UCSD-AML1 (cell line): ENCODE measurements around the gene NYNRIN.
"Not testable (repeated sequence)": the region's sequence is repeated elsewhere in the genome, so short reads cannot be mapped to it uniquely, and the experiment has no call there.

Experiments
- DNase-seq: peaks from one replicate; lab custom pipeline; 2025; ENCODE audit not compliant: unreplicated experiment; lab: John Stamatoyannopoulos, UW

NYNRIN gene

DNA sequence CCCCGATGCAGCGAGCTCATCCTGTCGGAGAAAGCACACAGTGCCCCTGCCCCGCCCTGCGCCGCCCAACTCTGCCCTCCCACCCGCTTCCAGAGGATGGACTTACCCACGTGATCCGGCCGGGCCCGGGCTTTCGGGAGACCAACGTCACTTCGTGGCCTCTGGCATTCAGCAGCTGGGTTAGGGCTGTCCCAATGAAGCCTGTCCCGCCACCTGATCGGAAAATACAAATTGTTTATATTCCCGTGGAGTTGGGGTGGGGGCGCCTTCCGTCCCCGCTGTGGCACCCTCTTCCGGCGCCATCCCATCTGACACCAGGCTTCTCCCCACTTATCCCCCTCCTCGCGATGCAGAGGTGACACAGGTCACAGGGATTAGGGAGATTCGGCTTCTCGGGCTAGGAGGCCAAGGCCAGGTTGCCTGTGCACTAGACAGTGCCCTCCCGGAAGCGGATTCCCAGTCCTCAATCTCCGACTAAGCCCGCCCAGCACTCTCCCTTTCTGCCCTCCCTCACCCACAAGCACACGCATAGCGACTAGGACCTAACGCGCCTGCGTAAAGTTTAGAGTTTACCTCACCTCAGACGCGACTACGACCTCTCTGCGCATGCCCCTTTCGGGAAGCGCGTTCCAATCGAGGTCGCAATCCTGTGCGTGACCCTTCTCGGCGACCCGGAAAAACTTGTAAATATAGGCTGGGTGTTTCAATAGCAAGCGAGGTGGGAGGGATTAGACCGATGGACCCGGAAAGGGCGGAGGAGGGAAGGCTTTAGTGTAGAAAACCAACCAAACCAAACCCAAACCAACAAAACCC is 43.6 kb downstream of the NYNRIN start, which contains the start of gene SDR39U1:
Gene SDR39U1 (minus strand): TSS at position 537 of the 813 bp plus-strand sequence. CDS start 7 bp downstream, at position 530.
- DNase-seq, result peak; percentile 96

DNA sequence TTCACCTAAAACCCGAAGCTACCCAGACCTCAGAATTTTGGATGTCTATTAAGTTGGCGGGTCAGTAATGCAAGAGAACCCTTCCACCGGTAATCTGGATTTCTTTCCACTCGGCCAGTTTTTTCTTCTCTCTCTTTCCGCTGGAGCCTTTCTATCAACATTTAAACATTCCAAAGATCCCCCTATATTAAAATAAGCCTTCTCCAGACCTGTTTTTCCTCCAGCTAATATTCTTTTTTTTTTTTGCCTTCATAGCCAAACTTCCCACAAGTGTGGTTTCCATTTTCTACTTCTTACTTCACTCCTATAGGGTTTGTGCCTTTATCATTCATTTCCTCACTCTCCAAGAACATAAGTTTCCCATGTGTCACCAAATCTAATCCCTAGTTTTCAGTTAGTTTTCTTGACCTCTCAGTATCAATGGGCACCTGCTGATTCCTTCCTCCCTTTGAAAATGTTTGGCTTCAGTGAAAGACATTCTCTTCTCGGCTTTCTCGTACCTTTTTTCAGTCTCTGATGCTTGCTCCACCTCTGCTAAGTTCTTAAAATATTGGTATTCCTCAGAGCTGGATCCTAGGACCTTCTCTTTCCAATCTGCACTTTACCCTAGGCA is 44.4 kb downstream of the NYNRIN start:
- no peak for DNase-seq

DNA sequence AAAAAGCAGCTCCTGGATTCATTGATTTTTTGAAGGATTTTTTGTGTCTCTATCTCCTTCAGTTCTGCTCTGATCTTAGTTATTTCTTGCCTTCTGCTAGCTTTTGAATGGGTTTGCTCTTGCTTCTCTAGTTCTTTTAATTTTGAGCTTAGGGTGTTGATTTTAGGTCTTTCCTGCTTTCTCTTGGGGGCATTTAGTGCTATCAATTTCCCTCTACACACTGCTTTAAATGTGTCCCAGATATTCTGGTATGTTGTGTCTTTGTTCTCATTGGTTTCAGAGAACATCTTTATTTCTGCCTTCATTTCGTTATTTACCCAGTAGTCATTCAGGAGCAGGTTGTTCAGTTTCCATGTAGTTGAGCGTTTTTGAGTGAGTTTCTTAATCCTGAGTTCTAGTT is 52.0 kb downstream of the NYNRIN start:
- not testable (repeated sequence) for DNase-seq

- no peak for DNase-seq
Observed at GRCh38 chr14:24456980-24457379, 58.2 kb downstream of the NYNRIN start.

GRCh38 chr14:24458736-24459135 is 59.9 kb downstream of the NYNRIN start:
- DNase-seq, result no peak

DNA sequence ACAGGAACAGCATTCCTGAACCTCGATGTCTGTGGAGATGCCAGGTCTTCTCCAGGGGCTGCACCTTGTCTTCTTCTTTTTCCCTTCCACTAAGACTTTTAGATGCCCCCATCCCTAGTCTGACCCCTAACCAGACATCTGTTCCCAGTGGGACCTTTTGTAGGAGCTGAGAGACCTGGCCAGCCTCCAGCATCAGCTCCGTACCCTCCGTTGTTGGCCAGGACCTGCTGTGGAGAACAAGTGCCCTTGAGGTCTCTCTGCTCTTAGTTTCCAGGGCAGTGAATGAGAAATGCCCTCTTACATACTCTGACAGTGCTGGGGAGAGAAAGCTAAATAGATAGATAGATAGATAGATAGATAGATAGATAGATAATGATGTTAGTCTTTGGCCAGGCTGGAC is 60.5 kb downstream of the NYNRIN start:
- no peak for DNase-seq

GRCh38 chr14:24461336-24461735 is 62.5 kb downstream of the NYNRIN start:
- no peak for DNase-seq

DNA sequence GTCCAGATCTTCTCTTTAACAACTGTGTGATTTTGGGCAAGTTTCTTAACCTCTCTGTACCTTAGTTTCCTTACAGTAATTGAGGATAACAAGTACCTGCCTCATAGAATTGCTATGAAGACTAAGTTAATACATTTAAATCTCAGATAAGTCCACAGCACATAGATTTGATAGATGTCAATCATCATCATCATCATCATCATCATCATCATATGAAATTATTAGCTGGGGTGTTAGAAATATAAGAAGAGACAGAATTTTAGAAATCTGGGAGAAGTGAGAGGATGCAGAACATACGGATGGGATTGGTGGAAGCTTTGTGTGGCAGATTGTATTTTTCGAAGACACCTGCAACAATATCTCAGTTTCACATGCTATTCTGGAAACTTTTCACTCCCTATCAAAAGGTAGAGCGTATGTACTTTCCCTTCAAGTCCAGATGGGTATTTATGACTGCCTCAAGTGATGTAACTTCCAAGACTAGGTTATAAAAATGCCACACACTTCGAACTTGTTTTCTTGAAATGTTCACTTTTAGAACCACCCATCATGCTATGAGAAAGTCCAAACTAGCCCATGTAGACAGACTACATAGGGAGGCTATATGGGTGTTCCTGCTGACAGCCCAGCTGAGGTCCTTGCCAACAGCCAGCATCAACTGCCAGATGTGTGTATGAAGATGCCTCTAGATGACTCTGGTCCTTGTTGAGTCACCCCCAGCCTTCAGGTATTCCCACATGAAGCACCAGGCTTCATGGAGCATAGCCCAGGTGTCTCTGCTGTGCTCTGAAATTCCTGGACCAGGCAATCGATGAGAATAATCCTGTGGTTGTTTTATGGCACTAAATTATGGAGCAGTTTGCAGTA is 64.4 kb downstream of the NYNRIN start:
- DNase-seq, result no peak

- DNase-seq, result no peak
Observed at GRCh38 chr14:24463884-24464785, 65.3 kb downstream of the NYNRIN start.

- DNase-seq, result no peak
Observed at GRCh38 chr14:24465368-24465767, 66.6 kb downstream of the NYNRIN start.

DNA sequence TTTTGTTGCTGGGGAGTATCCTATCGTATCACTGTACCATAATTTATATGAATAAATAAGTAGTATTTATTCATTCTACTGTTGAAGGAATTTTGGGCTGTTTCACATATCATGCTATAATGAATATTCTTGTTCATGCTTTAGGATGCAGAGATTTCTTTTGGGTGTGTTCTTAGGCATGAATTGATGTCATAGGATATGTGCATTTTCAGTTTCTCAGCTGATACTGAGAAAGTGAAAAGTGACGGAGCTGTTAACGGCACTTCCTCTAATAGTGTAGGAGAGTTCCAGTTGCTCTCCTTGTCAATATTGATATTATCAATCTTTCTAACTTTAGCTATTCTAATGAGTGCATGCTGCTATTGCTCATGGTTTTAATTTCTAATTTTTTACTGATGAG is 67.0 kb downstream of the NYNRIN start:
- no peak for DNase-seq
